Glutamatergic neuron (in vitro differentiated cells): Measurements from ENCODE around the gene CEP164. TPM values are rescaled to one million over a fixed set of nuclear protein-coding genes. Genes with fewer than 3 reads are reported as not detected.

ENCODE experiments used
- DNase-seq: peaks from one replicate; pipeline ENCODE4 v3.0.0; 2022
- H3K27ac Mint-ChIP-seq: one replicate; pipeline ENCODE4 v1.8.0; 2020; ENCODE audit warnings: mild to moderate bottlenecking, mixed read lengths, inconsistent platforms; ENCODE audit not compliant: unreplicated experiment
- H3K27me3 Mint-ChIP-seq: one replicate; pipeline ENCODE4 v1.8.0; 2020; ENCODE audit warnings: mild to moderate bottlenecking, moderate library complexity, mixed read lengths, inconsistent platforms; ENCODE audit not compliant: unreplicated experiment
- H3K36me3 Mint-ChIP-seq: one replicate; pipeline ENCODE4 v1.8.0; 2020; ENCODE audit warnings: mild to moderate bottlenecking, mixed read lengths, inconsistent platforms; ENCODE audit not compliant: unreplicated experiment
- H3K4me1 Mint-ChIP-seq: one replicate; pipeline ENCODE4 v1.8.0; 2020; ENCODE audit warnings: mild to moderate bottlenecking, low read depth, mixed read lengths, inconsistent platforms; ENCODE audit not compliant: unreplicated experiment
- H3K4me3 Mint-ChIP-seq: one replicate; pipeline ENCODE4 v1.8.0; 2020; ENCODE audit warnings: mild to moderate bottlenecking, mixed read lengths, inconsistent platforms; ENCODE audit not compliant: unreplicated experiment
- H3K9me3 Mint-ChIP-seq: one replicate; pipeline ENCODE4 v1.8.0; 2020; ENCODE audit warnings: mild to moderate bottlenecking, moderate library complexity, mixed read lengths, inconsistent platforms; ENCODE audit not compliant: unreplicated experiment
- total RNA-seq: library from RNA; stranded (reverse); fragmentation: NEBNext Ultra II Directional; extraction: Animal tissue kit (Norgen Biotek cat#: 25700); gene quantifications from one replicate; pipeline ENCODE4 v1.2.1, GENCODE V29; 2021; ENCODE audit not compliant: unreplicated experiment
- TF ChIP-seq, protein P1 (sequence below): fragments of 200-600 bp; sonication (generic); IDR thresholded peaks from one replicate; pipeline ENCODE4 v1.5.0; 2021; ENCODE audit not compliant: partially characterized antibody, unreplicated experiment

The CEP164 gene
- total RNA-seq, 1 donor from 2014 or later, result 27.1 TPM

DNA sequence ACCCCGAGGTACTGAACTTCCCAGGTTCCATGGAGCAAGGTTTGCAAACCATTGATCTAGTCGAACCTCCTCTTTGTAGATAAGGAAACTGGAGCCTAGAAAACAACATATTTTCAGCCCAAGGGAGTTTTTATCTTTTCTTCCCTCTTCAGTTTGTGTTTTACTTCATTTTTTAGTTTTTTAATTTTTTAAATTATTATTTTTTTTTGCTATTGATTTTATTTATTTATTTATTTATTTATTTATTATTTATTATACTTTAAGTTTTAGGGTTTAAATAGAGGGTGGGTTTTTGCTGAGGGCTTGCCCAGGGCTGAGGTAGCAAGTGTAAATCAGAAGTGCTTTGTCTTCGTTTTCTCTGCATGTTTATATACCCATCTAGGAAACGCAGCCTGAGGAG is 26.9 kb downstream of the CEP164 start:
- no peak overlapping the region for H3K27ac Mint-ChIP-seq
- H3K36me3 Mint-ChIP-seq, result peaks cover 3% of the 10 kb centered on the region
- H3K27me3 Mint-ChIP-seq, result no peaks in the 10 kb centered on the region
- H3K9me3 Mint-ChIP-seq, result peaks cover 1% of the 10 kb centered on the region
- no peak for DNase-seq
- no peaks in the 10 kb centered on the region for H3K4me1 Mint-ChIP-seq
- H3K4me3 Mint-ChIP-seq, result no peak overlapping the region
- TF ChIP-seq, protein P1, sequence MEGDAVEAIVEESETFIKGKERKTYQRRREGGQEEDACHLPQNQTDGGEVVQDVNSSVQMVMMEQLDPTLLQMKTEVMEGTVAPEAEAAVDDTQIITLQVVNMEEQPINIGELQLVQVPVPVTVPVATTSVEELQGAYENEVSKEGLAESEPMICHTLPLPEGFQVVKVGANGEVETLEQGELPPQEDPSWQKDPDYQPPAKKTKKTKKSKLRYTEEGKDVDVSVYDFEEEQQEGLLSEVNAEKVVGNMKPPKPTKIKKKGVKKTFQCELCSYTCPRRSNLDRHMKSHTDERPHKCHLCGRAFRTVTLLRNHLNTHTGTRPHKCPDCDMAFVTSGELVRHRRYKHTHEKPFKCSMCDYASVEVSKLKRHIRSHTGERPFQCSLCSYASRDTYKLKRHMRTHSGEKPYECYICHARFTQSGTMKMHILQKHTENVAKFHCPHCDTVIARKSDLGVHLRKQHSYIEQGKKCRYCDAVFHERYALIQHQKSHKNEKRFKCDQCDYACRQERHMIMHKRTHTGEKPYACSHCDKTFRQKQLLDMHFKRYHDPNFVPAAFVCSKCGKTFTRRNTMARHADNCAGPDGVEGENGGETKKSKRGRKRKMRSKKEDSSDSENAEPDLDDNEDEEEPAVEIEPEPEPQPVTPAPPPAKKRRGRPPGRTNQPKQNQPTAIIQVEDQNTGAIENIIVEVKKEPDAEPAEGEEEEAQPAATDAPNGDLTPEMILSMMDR, result no peak

GRCh38 chr11:117356126-117356890 is 28.7 kb downstream of the CEP164 start:
- H3K4me1 Mint-ChIP-seq, result no peaks in the 10 kb centered on the region

DNA sequence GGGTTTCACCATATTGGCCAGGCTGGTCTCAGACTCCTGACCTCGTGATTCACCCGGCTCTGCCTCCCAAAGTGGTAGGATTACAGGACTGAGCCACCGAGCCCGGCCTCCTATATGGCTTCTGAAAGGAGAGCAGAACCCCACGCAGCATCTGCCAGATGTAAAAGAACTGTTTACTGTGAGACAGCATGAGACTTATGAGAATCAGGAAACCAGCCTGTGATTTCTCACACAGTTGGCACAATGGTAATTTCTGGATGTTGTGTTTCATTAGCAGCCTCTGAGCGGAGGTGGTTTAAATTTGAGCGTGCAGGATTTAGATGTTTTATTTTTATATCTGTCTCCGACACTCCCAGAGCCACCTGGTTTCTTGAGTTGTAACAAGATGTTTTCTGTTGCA is 33.8 kb downstream of the CEP164 start:
- no peak overlapping the region for H3K27ac Mint-ChIP-seq
- H3K36me3 Mint-ChIP-seq, result peaks cover 12% of the 10 kb centered on the region
- no peaks in the 10 kb centered on the region for H3K9me3 Mint-ChIP-seq
- H3K4me3 Mint-ChIP-seq, result no peak overlapping the region
- H3K27me3 Mint-ChIP-seq, result no peaks in the 10 kb centered on the region
- TF ChIP-seq, protein P1, result no peak
- H3K4me1 Mint-ChIP-seq, result no peaks in the 10 kb centered on the region
- no peak for DNase-seq

More at GRCh38 chr11:117356126-117356890, 28.7 kb downstream of the CEP164 start:
- H3K27me3 Mint-ChIP-seq, result no peaks in the 10 kb centered on the region
- H3K27ac Mint-ChIP-seq, result no peak overlapping the region
- TF ChIP-seq, protein P1, result no peak
- H3K36me3 Mint-ChIP-seq, result peaks cover 7% of the 10 kb centered on the region
- DNase-seq, result no peak
- no peak overlapping the region for H3K4me3 Mint-ChIP-seq
- H3K9me3 Mint-ChIP-seq, result peaks cover 1% of the 10 kb centered on the region

DNA sequence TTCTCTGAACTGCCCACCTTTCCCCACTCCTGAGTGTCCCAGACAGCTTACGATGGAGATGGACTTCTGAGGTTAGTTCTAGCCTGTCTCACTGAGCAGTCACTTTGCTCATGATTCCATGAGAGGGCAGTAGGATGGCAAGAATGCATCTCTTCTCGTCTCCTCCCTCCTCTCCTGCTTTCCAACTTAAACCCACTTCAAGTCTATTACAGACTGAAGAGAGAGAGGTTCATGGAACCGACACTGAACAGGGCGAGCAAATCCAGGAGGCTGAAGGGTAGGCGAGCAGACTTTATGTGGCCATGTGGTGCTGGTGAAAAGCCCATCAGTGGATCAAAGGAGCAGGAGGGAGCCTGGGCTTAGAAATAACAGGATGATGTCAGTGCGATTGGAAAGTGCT is 38.6 kb downstream of the CEP164 start:
- TF ChIP-seq, protein P1, result no peak
- no peak overlapping the region for H3K27ac Mint-ChIP-seq
- no peak overlapping the region for H3K4me3 Mint-ChIP-seq
- H3K9me3 Mint-ChIP-seq, result no peaks in the 10 kb centered on the region
- no peak for DNase-seq
- no peaks in the 10 kb centered on the region for H3K4me1 Mint-ChIP-seq
- H3K36me3 Mint-ChIP-seq, result peaks cover 5% of the 10 kb centered on the region
- H3K27me3 Mint-ChIP-seq, result peaks cover 2% of the 10 kb centered on the region

DNA sequence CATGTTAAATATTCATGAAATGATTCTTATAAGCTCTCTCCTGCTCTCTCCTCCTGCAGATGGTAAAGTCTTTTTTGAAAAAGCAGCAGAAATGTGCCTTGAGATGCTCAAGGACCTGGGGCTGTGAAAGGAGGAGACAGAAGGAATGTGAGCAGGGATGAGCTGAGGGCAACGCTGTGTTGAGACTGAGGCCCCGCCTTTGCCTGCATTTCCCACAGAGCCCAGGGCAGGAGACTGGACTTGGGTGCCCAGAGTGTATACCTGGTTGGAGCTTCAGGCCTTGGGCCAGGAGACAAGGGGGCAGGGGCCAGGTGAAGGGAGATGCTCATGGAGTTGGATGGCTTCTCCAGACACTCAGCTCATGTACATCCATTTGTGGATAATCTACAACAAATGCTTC is 39.2 kb downstream of the CEP164 start:
- H3K4me3 Mint-ChIP-seq, result no peak overlapping the region
- H3K4me1 Mint-ChIP-seq, result no peaks in the 10 kb centered on the region
- H3K36me3 Mint-ChIP-seq, result peaks cover 5% of the 10 kb centered on the region
- no peak for DNase-seq
- H3K27ac Mint-ChIP-seq, result no peak overlapping the region
- peaks cover 2% of the 10 kb centered on the region for H3K27me3 Mint-ChIP-seq
- TF ChIP-seq, protein P1, result no peak
- no peaks in the 10 kb centered on the region for H3K9me3 Mint-ChIP-seq
